Neural cell (in vitro differentiated cells): ENCODE data around the gene AGAP2. TPM values are rescaled to one million over a fixed set of nuclear protein-coding genes. Genes with fewer than 3 reads are reported as not detected.

Experiments used
- H2AFZ ChIP-seq: fragments of 200-600, 300-800 bp; sonication (generic), shearing (Covaris generic); 2 replicates; pipeline ENCODE4 v1.6.0; 2014; ENCODE audit warnings: low read depth, mild to moderate bottlenecking, antibody characterized with exemption, low read length, moderate library complexity
- H3F3A ChIP-seq: fragments of 200-600 bp; shearing (Covaris generic); 2 replicates; pipeline ENCODE4 v1.6.1; 2016; ENCODE audit warnings: mild to moderate bottlenecking, moderate library complexity, mixed read lengths, antibody characterized with exemption, low read length; ENCODE audit not compliant: insufficient read depth, poor library complexity, severe bottlenecking
- H3K27ac ChIP-seq: fragments of 200-600, 300-800 bp; sonication (generic), shearing (Covaris generic); 2 replicates; pipeline ENCODE4 v1.5.1; 2014; ENCODE audit warnings: mild to moderate bottlenecking, low read length, moderate library complexity
- H3K27me3 ChIP-seq: fragments of 300-800, 200-600 bp; sonication (generic), shearing (Covaris generic); 2 replicates; pipeline ENCODE4 v1.6.0; 2014; ENCODE audit warnings: mild to moderate bottlenecking, low read depth, low read length, moderate library complexity; ENCODE audit not compliant: insufficient read depth
- H3K36me3 ChIP-seq: fragments of 300-800, 200-600 bp; sonication (generic), shearing (Covaris generic); 2 replicates; pipeline ENCODE4 v1.5.1; 2014; ENCODE audit warnings: mild to moderate bottlenecking, antibody characterized with exemption, low read length, moderate library complexity; ENCODE audit not compliant: insufficient read depth
- H3K4me2 ChIP-seq: fragments of 300-800, 200-600 bp; sonication (generic), shearing (Covaris generic); 2 replicates; pipeline ENCODE4 v1.6.0; 2014; ENCODE audit warnings: mild to moderate bottlenecking, low read length
- H3K4me3 ChIP-seq: fragments of 300-800, 200-600 bp; sonication (generic), shearing (Covaris generic); 2 replicates; pipeline ENCODE4 v1.5.1; 2014; ENCODE audit warnings: mild to moderate bottlenecking, low read length, moderate library complexity
- H3K79me2 ChIP-seq: fragments of 200-600 bp; shearing (Covaris generic); replicated peaks from 2 replicates; pipeline ENCODE4 v1.6.0; 2014; ENCODE audit warnings: mild to moderate bottlenecking, low read length, moderate library complexity; ENCODE audit not compliant: insufficient read depth
- H3K9ac ChIP-seq: fragments of 300-800, 200-600 bp; sonication (generic), shearing (Covaris generic); 2 replicates; pipeline ENCODE4 v1.6.1; 2016; ENCODE audit warnings: mild to moderate bottlenecking, low read length, mixed read lengths
- H3K9me2 ChIP-seq: fragments of 200-600 bp; shearing (Covaris generic); 2 replicates; pipeline ENCODE4 v1.6.1; 2016; ENCODE audit warnings: mild to moderate bottlenecking, low read length, mixed read lengths; ENCODE audit not compliant: insufficient read depth
- H3K9me3 ChIP-seq: fragments of 200-600, 300-800 bp; sonication (generic), shearing (Covaris generic); 2 replicates; pipeline ENCODE4 v1.6.1; 2016; ENCODE audit warnings: mild to moderate bottlenecking, mixed run types, low read length, moderate library complexity, mixed read lengths
- H4K20me1 ChIP-seq: fragments of 200-600 bp; shearing (Covaris generic); 2 replicates; pipeline ENCODE4 v1.6.1; 2016; ENCODE audit warnings: mild to moderate bottlenecking, mixed run types; ENCODE audit not compliant: insufficient read depth
- EP300 ChIP-seq: fragments of 450-650 bp; conservative IDR thresholded peaks from 2 replicates; pipeline ENCODE4 v1.6.1; 2014; ENCODE audit warnings: antibody characterized with exemption, mild to moderate bottlenecking, moderate library complexity; ENCODE audit not compliant: poor library complexity, severe bottlenecking
- EZH2 ChIP-seq: fragments of 200-600, 300-800 bp; shearing (Covaris generic), sonication (generic); IDR thresholded peaks from 2 replicates; pipeline ENCODE4 v1.6.1; 2014; ENCODE audit warnings: antibody characterized with exemption, low read length, borderline replicate concordance, mild to moderate bottlenecking; ENCODE audit not compliant: insufficient read depth, poor library complexity, severe bottlenecking
- MXI1 ChIP-seq: fragments of 450-650 bp; conservative IDR thresholded peaks from 2 replicates; pipeline ENCODE4 v1.6.1; 2014; ENCODE audit warnings: antibody characterized with exemption, mild to moderate bottlenecking; ENCODE audit not compliant: poor library complexity, severe bottlenecking
- POLR2AphosphoS5 ChIP-seq: IDR thresholded peaks from 2 replicates; pipeline ENCODE4 v1.6.1; 2012
- RAD21 ChIP-seq: fragments of 450-650 bp; conservative IDR thresholded peaks from 2 replicates; pipeline ENCODE4 v1.6.1; 2014; ENCODE audit warnings: antibody characterized with exemption, mild to moderate bottlenecking, moderate library complexity
- SMC3 ChIP-seq: fragments of 450-650 bp; conservative IDR thresholded peaks from 2 replicates; pipeline ENCODE4 v1.6.1; 2014; ENCODE audit warnings: antibody characterized with exemption, mild to moderate bottlenecking, moderate library complexity; ENCODE audit not compliant: poor library complexity
- TAF1 ChIP-seq: IDR thresholded peaks from 2 replicates; pipeline ENCODE4 v1.6.1; 2012; ENCODE audit warnings: low read depth
- polyA plus RNA-seq: library from polyadenylated mRNA; depleted of rRNA; stranded (reverse); fragments of >200 nt; gene quantifications from 2 replicates; pipeline ENCODE4 v1.2.3, GENCODE V29; 2014
- TF ChIP-seq, protein P1 (sequence below): fragments of 450-650 bp; IDR thresholded peaks from 2 replicates; pipeline ENCODE4 v1.5.1; 2014; ENCODE audit warnings: antibody characterized with exemption, mild to moderate bottlenecking, moderate library complexity; ENCODE audit not compliant: poor library complexity, severe bottlenecking
- TF ChIP-seq, protein P2 (sequence below): IDR thresholded peaks from 2 replicates; pipeline ENCODE4 v1.6.1; 2012; ENCODE audit warnings: borderline replicate concordance

The AGAP2 gene
- polyA plus RNA-seq, 1 donor from 2014 or later: 19.3 TPM

- no peak overlapping the region for H3K4me2 ChIP-seq
- TF ChIP-seq MXI1 (no peak), POLR2AphosphoS5 (no peak), EP300 (no peak), EZH2 (no peak), RAD21 (no peak), SMC3 (no peak), TAF1 (no peak)
- TF ChIP-seq, protein P1, sequence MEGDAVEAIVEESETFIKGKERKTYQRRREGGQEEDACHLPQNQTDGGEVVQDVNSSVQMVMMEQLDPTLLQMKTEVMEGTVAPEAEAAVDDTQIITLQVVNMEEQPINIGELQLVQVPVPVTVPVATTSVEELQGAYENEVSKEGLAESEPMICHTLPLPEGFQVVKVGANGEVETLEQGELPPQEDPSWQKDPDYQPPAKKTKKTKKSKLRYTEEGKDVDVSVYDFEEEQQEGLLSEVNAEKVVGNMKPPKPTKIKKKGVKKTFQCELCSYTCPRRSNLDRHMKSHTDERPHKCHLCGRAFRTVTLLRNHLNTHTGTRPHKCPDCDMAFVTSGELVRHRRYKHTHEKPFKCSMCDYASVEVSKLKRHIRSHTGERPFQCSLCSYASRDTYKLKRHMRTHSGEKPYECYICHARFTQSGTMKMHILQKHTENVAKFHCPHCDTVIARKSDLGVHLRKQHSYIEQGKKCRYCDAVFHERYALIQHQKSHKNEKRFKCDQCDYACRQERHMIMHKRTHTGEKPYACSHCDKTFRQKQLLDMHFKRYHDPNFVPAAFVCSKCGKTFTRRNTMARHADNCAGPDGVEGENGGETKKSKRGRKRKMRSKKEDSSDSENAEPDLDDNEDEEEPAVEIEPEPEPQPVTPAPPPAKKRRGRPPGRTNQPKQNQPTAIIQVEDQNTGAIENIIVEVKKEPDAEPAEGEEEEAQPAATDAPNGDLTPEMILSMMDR: no peak
- TF ChIP-seq, protein P2, sequence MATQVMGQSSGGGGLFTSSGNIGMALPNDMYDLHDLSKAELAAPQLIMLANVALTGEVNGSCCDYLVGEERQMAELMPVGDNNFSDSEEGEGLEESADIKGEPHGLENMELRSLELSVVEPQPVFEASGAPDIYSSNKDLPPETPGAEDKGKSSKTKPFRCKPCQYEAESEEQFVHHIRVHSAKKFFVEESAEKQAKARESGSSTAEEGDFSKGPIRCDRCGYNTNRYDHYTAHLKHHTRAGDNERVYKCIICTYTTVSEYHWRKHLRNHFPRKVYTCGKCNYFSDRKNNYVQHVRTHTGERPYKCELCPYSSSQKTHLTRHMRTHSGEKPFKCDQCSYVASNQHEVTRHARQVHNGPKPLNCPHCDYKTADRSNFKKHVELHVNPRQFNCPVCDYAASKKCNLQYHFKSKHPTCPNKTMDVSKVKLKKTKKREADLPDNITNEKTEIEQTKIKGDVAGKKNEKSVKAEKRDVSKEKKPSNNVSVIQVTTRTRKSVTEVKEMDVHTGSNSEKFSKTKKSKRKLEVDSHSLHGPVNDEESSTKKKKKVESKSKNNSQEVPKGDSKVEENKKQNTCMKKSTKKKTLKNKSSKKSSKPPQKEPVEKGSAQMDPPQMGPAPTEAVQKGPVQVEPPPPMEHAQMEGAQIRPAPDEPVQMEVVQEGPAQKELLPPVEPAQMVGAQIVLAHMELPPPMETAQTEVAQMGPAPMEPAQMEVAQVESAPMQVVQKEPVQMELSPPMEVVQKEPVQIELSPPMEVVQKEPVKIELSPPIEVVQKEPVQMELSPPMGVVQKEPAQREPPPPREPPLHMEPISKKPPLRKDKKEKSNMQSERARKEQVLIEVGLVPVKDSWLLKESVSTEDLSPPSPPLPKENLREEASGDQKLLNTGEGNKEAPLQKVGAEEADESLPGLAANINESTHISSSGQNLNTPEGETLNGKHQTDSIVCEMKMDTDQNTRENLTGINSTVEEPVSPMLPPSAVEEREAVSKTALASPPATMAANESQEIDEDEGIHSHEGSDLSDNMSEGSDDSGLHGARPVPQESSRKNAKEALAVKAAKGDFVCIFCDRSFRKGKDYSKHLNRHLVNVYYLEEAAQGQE: no peak
- no peaks in the 10 kb centered on the region for H3K9me3 ChIP-seq
- peaks cover 20% of the 10 kb centered on the region for H3K79me2 ChIP-seq
- H3K36me3 ChIP-seq: no peaks in the 10 kb centered on the region
- H2AFZ ChIP-seq: no peak overlapping the region
- peak overlapping the region; percentile 80 for H3K9ac ChIP-seq
- no peaks in the 10 kb centered on the region for H3K27me3 ChIP-seq
- no peaks in the 10 kb centered on the region for H4K20me1 ChIP-seq
- H3K9me2 ChIP-seq: no peaks in the 10 kb centered on the region
- no peaks in the 10 kb centered on the region for H3F3A ChIP-seq
- peak overlapping the region; percentile 89 for H3K4me3 ChIP-seq
- H3K27ac ChIP-seq: peak overlapping the region; percentile 39
These were observed 16.6 kb upstream of the AGAP2 start for GRCh38 chr12:57755194-57755453.

GRCh38 chr12:57754411-57755193, 16.1 kb upstream of the AGAP2 start, which contains the start of gene MARCHF9:
Gene MARCHF9, plus strand, starts transcription at chr12:57755103. Its CDS starts 426 bp downstream, at chr12:57755529.
- peak within 1 kb of the TSS; percentile 80 for H3K9ac ChIP-seq
- no peaks in the 10 kb centered on the region for H3K9me2 ChIP-seq
- peak within 1 kb of the TSS; percentile 77 for H3K27ac ChIP-seq
- H3K4me3 ChIP-seq: peak within 1 kb of the TSS; percentile 89
- H3K79me2 ChIP-seq: peaks cover 20% of the 10 kb centered on the region
- H3F3A ChIP-seq: no peaks in the 10 kb centered on the region
- no peaks in the 10 kb centered on the region for H3K9me3 ChIP-seq
- peak within 1 kb of the TSS; percentile 91 for H3K4me2 ChIP-seq
- no peaks in the 10 kb centered on the region for H3K27me3 ChIP-seq
- H2AFZ ChIP-seq: peak within 1 kb of the TSS; percentile 49
- H4K20me1 ChIP-seq: no peaks in the 10 kb centered on the region
- peak; percentile 32 for TF ChIP-seq RAD21
- no peak for TF ChIP-seq EZH2
- TF ChIP-seq POLR2AphosphoS5: peak; percentile 70
- peak; percentile 62 for TF ChIP-seq MXI1
- TF ChIP-seq SMC3: no peak
- TF ChIP-seq, protein P2: peak; percentile 18
- peak; percentile 37 for TF ChIP-seq EP300
- TF ChIP-seq, protein P1: no peak
- peak; percentile 5 for TF ChIP-seq TAF1
- H3K36me3 ChIP-seq: no peaks in the 10 kb centered on the region
